SHP77 treated with DMSO at 0.1 percent for 48 hours (cell line): Measurements from ENCODE around the gene TELO2.

Experiments used
- DNase-seq: peaks from one replicate; lab custom pipeline; 2025; lab: John Stamatoyannopoulos, UW

The TELO2 gene

DNA sequence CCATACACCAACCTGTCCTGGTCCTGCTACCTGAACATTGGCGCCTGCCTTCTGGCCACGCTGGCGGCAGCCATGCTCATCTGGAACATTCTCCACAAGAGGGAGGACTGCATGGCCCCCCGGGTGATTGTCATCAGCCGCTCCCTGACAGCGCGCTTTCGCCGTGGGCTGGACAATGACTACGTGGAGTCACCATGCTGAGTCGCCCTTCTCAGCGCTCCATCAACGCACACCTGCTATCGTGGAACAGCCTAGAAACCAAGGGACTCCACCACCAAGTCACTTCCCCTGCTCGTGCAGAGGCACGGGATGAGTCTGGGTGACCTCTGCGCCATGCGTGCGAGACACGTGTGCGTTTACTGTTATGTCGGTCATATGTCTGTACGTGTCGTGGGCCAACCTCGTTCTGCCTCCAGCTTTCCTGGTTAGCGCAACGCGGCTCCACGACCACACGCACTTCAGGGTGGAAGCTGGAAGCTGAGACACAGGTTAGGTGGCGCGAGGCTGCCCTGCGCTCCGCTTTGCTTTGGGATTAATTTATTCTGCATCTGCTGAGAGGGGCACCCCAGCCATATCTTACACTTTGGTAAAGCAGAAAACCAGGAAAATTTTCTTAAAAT, 61.8 kb downstream of the TELO2 start:
- no peak for DNase-seq

DNA sequence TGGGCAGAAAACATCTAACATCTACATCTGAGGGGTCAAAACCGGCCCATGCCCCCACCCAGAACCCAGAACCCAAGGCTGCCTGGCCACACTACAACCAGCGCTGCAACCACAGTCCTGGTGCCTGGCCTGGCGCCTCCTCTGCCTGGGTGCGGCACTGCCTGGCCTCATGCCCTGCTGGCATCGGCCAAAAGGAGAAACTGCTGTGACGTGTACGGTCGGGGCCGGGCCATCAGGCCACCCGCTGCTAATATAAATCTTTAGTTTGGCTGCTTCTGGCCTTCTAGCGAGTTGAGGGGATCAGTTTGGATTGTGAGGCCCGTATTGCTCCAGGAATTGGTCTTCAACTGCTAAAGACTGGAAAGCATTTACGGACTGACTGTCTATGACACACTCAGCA, 63.1 kb downstream of the TELO2 start:
- no peak for DNase-seq

DNA sequence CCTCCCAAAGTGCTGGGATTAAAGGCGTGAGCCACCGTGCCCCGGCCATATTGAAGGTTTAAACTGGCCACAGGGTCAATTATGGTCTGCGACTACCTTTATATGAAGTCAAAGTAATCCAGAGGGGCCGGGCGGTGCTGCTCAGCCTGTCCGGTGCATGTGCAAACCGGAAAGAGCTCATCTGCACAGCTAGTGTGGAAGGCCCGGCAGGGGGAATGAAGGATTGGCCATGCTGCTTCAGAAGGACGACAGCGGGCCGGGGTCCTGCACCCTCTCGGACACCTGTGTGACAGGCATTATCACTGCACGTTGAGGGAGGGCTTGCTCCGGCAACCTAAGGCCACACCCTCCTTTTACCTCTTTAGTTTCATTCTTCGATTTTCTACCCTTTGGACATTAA, 63.9 kb downstream of the TELO2 start:
- DNase-seq, result no peak

DNA sequence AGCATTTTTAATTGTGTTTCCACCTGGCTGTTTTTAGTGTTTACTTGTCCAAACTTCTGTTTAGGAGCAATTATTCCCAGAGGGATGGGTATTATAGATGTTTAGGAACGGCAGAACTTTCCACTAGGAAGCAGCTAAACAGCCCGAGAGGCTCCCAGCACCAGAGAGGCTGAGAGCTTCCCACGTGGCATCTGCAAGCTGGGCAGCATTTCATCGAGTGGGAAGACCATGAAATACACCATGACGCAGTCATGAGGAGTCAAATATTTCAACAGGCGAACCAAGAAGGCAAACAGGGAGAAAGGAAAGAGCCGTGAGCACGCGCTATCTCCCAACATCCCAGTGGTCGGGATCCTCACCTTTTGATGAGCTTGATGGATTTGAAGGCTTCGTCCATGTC, 64.4 kb downstream of the TELO2 start:
- no peak for DNase-seq

DNA sequence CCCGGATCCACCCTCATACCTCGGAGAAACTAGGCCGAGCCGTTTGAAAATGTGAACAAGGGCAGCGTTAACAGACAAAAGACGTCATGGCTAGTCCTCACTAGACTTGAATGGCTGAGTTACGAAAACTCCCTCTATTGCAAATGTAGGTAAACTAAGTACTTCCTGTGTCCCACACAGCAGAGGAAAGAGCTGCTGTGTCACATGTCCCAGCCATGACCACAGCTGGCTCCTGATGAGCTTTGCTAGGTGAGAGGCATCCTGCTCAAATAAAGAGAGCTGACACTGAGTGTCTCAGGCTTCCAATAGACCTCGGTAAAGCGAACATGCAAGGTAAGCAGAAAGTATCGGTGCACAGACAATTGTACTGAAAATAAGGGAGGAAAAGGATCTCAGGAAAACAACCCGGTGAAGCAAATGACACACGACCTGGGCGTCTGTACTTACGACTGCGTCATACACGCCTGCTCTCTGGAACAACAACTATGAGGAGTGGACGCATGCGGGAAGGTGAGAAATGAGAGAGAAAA, 66.4 kb downstream of the TELO2 start:
- no peak for DNase-seq
